Ishikawa (cell line): ENCODE data around the gene TIMM50.

Source experiments
- CEBPB ChIP-seq: IDR thresholded peaks from 2 replicates; pipeline ENCODE4 v1.6.1; 2012
- CREB1 ChIP-seq: IDR thresholded peaks from 2 replicates; pipeline ENCODE4 v1.6.1; 2012; ENCODE audit warnings: low read depth
- EGR1 ChIP-seq: IDR thresholded peaks from 2 replicates; pipeline ENCODE4 v1.6.1; 2012
- EP300 ChIP-seq: IDR thresholded peaks from 2 replicates; pipeline ENCODE4 v1.6.1; 2012; ENCODE audit warnings: borderline replicate concordance
- FOXM1 ChIP-seq: IDR thresholded peaks from 2 replicates; pipeline ENCODE4 v1.6.1; 2012; ENCODE audit warnings: low read depth, borderline replicate concordance
- NFIC ChIP-seq: IDR thresholded peaks from 2 replicates; pipeline ENCODE4 v1.6.1; 2012
- RAD21 ChIP-seq: IDR thresholded peaks from 2 replicates; pipeline ENCODE4 v1.6.1; 2012; ENCODE audit warnings: low read depth
- REST ChIP-seq: IDR thresholded peaks from 2 replicates; pipeline ENCODE4 v1.6.1; 2012; ENCODE audit warnings: low read depth, mild to moderate bottlenecking
- TAF1 ChIP-seq: IDR thresholded peaks from 2 replicates; pipeline ENCODE4 v1.6.1; 2012; ENCODE audit warnings: low read depth, mild to moderate bottlenecking
- TCF12 ChIP-seq: IDR thresholded peaks from 2 replicates; pipeline ENCODE4 v1.6.1; 2012; ENCODE audit warnings: low read depth
- TEAD4 ChIP-seq: IDR thresholded peaks from 2 replicates; pipeline ENCODE4 v1.6.1; 2012
- USF1 ChIP-seq: IDR thresholded peaks from 2 replicates; pipeline ENCODE4 v1.6.1; 2012
- YY1 ChIP-seq: IDR thresholded peaks from 2 replicates; pipeline ENCODE4 v1.6.1; 2012; ENCODE audit warnings: low read depth
- ZBTB7A ChIP-seq: IDR thresholded peaks from 2 replicates; pipeline ENCODE4 v1.6.1; 2012; ENCODE audit warnings: low read depth
- TF ChIP-seq, protein P1 (sequence below): IDR thresholded peaks from 2 replicates; pipeline ENCODE4 v1.6.1; 2012

Gene TIMM50

GRCh38 chr19:39480337-39481228 lies at the start of gene TIMM50:
TIMM50 (plus strand) TSS chr19:39480838; CDS start chr19:39480854, 16 bp downstream.
- no peak for TF ChIP-seq EGR1
- TF ChIP-seq RAD21 = no peak
- peak; percentile 56; the same call in 1 of the 2 replicates for TF ChIP-seq USF1
- no peak for TF ChIP-seq NFIC
- TF ChIP-seq YY1 = peak; percentile 97
- peak; percentile 80 for TF ChIP-seq CREB1
- TF ChIP-seq, protein P1, sequence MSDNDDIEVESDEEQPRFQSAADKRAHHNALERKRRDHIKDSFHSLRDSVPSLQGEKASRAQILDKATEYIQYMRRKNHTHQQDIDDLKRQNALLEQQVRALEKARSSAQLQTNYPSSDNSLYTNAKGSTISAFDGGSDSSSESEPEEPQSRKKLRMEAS = peak; percentile 88
- TF ChIP-seq EP300 = no peak
- TF ChIP-seq TAF1 = peak; percentile 99
- TF ChIP-seq TEAD4 = no peak
- TF ChIP-seq ZBTB7A = 0 out of 2 replicates have a peak, but pooled peaks have one; percentile 21
- no peak for TF ChIP-seq REST
- TF ChIP-seq FOXM1 = no peak
- TF ChIP-seq TCF12 = peak; percentile 67; the same call in 1 of the 2 replicates
- no peak for TF ChIP-seq CEBPB

DNA sequence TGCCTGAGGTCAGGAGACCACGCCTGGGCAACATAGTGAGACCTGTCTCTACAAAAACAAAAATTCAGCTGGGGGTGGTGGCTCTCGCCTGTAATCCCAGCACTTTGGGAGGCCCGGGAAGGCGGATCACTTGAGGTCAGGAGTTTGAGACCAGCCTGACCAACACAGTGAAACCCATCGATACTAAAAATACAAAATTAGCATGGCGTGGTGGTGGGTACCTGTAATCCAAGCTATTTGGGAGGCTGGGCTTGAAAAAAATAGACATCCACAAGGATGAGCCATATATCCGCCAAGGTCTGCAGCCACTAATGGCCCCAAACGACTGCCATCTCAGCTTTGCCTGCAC lies 48.0 kb upstream of the TIMM50 start:
- TF ChIP-seq FOXM1 (no peak), YY1 (no peak), CREB1 (no peak), TCF12 (no peak), TAF1 (no peak), REST (no peak), NFIC (no peak), EP300 (no peak), RAD21 (no peak), ZBTB7A (no peak), TEAD4 (no peak), CEBPB (no peak)
- TF ChIP-seq, protein P1 = no peak

DNA sequence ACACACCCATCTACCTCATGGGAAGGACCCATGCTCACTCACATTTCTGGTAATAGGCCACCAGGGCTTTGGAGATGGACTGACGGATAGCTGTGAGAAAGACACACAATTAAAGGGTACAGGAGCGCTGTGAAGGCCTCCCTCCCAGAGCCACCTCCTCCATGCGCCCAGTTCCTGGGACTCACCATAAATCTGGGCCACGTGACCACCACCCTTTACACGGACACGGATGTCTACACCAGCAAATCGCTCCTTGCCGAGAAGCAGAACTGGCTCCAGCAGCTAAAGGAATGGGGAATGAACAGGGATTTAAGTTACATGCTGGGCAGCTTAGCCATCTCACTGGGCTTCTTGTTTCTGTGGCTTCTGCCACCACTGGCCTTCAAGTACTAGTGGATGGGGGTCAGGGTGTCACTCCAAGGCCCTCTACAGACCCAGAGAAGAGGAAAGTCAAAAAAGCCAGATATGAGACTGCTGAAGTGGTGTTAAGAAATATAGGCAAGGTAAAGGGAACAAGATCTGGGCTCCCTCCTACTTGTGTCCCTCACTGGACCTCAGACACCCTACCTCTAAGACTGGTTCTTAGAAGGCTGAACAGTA lies 47.1 kb upstream of the TIMM50 start:
- TF ChIP-seq, protein P1 = no peak
- no peak for TF ChIP-seq RAD21
- no peak for TF ChIP-seq ZBTB7A

DNA sequence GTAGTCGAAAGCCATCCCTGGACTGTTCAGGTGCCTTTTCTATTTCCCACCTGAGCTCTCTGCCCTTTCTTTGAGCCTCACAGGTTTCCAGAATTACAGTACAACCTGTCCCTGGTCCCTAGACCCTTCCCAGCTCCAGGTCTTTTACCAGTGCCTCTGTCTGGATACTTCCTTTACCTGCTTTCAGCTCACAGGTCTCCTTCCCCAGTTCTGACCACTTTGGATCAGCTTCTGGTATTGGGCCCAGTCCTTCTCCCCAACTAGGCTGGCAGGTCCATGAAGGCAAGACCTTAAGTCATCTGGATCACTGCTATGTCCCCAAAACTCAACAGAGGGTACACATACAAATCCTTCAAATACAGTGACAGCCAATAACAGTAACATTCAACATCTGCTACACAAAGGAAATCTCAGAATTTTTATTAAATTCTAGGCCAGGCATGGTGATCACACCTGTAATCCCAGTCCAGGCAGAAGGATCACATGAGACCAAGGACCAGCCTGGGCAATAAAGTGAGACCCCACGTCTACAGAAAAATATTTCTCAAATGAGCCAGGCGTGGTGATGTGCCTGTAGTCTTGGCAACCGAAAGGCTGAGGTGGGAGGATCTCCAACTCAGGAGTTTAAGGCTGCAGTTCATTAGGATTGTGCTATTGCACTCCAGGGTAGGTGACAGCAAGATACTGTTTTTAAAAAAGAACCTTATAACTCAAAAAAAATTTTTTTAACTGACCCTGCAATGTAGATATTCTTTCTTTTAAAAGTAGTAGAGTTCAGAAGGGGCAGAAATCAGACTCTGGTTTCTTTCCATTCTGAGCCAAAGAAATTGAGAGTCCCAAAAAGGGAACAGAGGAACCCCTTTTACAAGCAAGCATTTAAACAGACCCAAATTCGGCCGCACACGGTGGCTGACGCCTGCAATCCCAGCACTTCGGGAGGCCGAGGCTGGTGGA lies 46.2 kb upstream of the TIMM50 start:
- TF ChIP-seq, protein P1 = no peak
- TF ChIP-seq EP300 (no peak), YY1 (no peak)

DNA sequence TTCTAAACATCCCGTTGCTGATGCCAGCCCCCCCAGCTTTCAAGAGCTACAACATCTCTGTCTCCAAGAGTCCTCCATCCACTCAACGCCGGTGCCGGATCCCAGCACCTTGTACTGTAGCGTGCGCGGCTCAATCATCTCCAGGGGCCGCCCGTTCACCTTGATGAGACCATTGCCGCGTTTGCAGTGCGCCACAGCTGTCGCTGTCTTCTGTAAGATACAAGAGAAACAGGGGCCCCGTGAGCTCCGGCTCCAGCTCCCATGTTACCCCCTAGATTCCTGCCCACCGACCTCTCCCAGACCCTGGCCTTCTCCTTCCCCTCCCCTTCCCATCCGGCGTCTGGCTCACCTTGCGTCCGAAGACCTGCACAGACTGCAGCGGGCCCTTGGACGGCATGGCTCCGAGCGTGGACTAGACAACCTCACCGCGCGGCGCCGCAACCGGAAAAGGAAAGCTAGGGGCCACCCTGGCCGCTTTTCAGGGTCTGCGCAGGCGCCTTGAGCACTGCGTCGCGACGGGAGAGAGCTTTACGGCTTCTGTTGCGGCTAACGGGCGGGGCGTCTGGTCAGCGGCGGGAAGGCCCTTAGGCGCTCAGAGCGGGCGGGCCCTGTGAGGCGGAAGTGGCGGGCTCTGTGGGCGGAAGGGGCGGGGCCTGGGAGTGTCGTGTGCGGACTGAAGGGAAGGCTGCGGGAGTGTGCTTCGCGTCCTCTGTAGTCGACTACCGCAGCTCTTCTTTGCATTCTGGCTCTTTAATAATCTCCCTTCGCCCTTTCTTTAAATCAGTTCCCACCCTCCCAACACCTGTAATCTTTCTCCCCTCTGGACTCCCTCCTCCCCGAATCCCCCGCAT lies 44.9 kb upstream of the TIMM50 start, which contains the start of gene RPS16:
TSS of gene RPS16 (minus strand) at position 451 of the 851 bp plus-strand sequence. CDS start at position 397, 54 bp downstream.
- TF ChIP-seq TAF1 (peak; percentile 98), NFIC (no peak), EGR1 (peak; percentile 61; the same call in 1 of the 2 replicates), CEBPB (no peak), TCF12 (peak; percentile 79; the same call in 1 of the 2 replicates), EP300 (peak; percentile 61; the same call in 1 of the 2 replicates), RAD21 (no peak), USF1 (peak; percentile 26; the same call in 1 of the 2 replicates), FOXM1 (no peak), TEAD4 (peak; percentile 28), ZBTB7A (no peak), REST (peak; percentile 27; the same call in 1 of the 2 replicates), CREB1 (peak; percentile 62), YY1 (peak; percentile 71)
- TF ChIP-seq, protein P1 = peak; percentile 96
